Ovary (tissue), 3 donors: ENCODE measurements around the gene OSBPL1A.

ENCODE experiments used
- CTCF ChIP-seq, 3 donors: fragments of 450-650 bp in 2 of 3; fragments of 200-600 bp in 1 of 3; IDR thresholded peaks; one replicate each; pipeline versions ENCODE4 v1.5.1 to v1.8.0; 2016 to 2022; ENCODE audit warnings: antibody characterized with exemption in 3 of 3, mild to moderate bottlenecking in 1 of 3
- POLR2A ChIP-seq: fragments of 450-650 bp; IDR thresholded peaks from one replicate; pipeline ENCODE4 v1.6.1; 2017; ENCODE audit warnings: antibody characterized with exemption, mild to moderate bottlenecking, moderate library complexity
- donor health status: DM: no; HTN: no; CAD: no.

DNA sequence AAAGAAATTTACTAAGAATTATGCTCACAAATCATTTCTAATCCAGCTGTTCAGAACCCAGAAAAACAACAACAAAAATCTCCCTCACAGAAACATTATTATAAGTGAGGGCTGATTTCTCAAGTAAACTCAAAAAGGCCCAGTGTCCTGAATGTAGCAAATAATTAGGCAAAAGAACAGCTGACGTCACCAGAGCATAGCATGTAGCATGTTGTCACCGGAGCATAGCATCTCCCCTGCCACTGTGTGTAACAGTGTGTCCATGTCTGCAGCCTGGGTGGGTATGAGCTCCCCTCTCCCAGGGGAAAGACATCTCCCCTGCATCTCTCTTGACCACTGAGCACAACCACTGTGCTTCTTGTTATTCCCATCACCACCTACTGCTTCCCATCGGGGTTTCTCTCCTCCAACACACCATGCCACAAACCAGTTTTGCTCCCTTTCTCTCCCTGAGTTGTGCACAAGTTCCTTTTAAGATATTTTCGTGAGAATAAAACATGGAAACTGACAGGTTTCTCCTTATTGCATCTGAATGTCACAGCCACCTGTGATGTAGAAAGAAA lies 132.0 kb downstream of the OSBPL1A start:
- no peak for TF ChIP-seq POLR2A
- TF ChIP-seq CTCF (IDR thresholded peaks at IDR 0.05): no peak
